LNCAP (cell line): ENCODE measurements around the gene DUT.

Experiments used
- CTCF ChIP-seq: fragments of 450-650 bp; IDR thresholded peaks from 2 replicates; pipeline ENCODE4 v1.5.1; 2017; ENCODE audit warnings: mild to moderate bottlenecking

DUT gene

GRCh38 chr15:48385031-48385830 is 54.0 kb downstream of the DUT start:
- no peak for TF ChIP-seq CTCF

- TF ChIP-seq CTCF, result no peak
Measured at GRCh38 chr15:48388016-48388851, 57.0 kb downstream of the DUT start.

GRCh38 chr15:48388910-48389309 is 57.7 kb downstream of the DUT start:
- no peak for TF ChIP-seq CTCF

GRCh38 chr15:48389691-48390143 is 58.5 kb downstream of the DUT start:
- no peak for TF ChIP-seq CTCF

GRCh38 chr15:48391950-48392349 is 60.7 kb downstream of the DUT start:
- TF ChIP-seq CTCF, result no peak

- TF ChIP-seq CTCF, result no peak
Measured at GRCh38 chr15:48392356-48392755, 61.1 kb downstream of the DUT start.
